HAP-1 (cell line): ENCODE results near the gene HPS6.
A peak's percentile ranks its signal among the peaks of the same experiment; 100 is the strongest.

Experiments used
- DNase-seq, 2 experiments: peaks; one replicate each; pipeline ENCODE4 v3.0.0-alpha.2; 2016 to 2020; ENCODE audit warnings: low spot score in 2 of 2
- H3K27me3 ChIP-seq: fragments of 250-450 bp; sonication (Bioruptor Pico); 2 replicates; pipeline ENCODE4 v1.5.1; 2020; ENCODE audit warnings: low read depth, mild to moderate bottlenecking, moderate library complexity
- H3K36me3 ChIP-seq: fragments of 250-450 bp; sonication (Bioruptor Pico); replicated peaks from 2 replicates; pipeline ENCODE4 v1.5.1; 2020; ENCODE audit warnings: mild to moderate bottlenecking
- H3K4me1 ChIP-seq: fragments of 250-450 bp; sonication (Bioruptor Pico); 2 replicates; pipeline ENCODE4 v1.5.1; 2020; ENCODE audit warnings: mild to moderate bottlenecking
- H3K4me3 ChIP-seq: fragments of 250-450 bp; sonication (Bioruptor Pico); 2 replicates; pipeline ENCODE4 v1.5.1; 2020; ENCODE audit warnings: mild to moderate bottlenecking, moderate library complexity
- H3K9me3 ChIP-seq: fragments of 250-450 bp; sonication (Bioruptor Pico); 2 replicates; pipeline ENCODE4 v1.5.1; 2020; ENCODE audit warnings: mild to moderate bottlenecking, moderate library complexity
- in situ Hi-C: fragments of 300-500 bp; cut with MboI; formaldehyde crosslinking; loops from 3 replicates; pipeline ENCODE4 v1.14.3; 2020; ENCODE audit warnings: low sequenced_read_pairs, inconsistent platforms, mixed read lengths

Gene HPS6

GRCh38 chr10:102055647-102056419 is 9.3 kb upstream of the HPS6 start, which contains the start of gene ARMH3:
TSS of gene ARMH3 (minus strand) at chr10:102056173. CDS start at chr10:102040114, 16,059 bp downstream.
- Histone ChIP-seq H3K4me1 (peaks cover 4% of the 10 kb centered on the region), H3K27me3 (no peaks in the 10 kb centered on the region), H3K9me3 (no peaks in the 10 kb centered on the region), H3K4me3 (peak within 1 kb of the TSS; percentile 72), H3K36me3 (0 out of 2 replicates have a peak, but pooled peaks cover 4% of the 10 kb centered on the region)
- in situ Hi-C loops, result no loop called here
- peak; percentile 96 for DNase-seq

DNA sequence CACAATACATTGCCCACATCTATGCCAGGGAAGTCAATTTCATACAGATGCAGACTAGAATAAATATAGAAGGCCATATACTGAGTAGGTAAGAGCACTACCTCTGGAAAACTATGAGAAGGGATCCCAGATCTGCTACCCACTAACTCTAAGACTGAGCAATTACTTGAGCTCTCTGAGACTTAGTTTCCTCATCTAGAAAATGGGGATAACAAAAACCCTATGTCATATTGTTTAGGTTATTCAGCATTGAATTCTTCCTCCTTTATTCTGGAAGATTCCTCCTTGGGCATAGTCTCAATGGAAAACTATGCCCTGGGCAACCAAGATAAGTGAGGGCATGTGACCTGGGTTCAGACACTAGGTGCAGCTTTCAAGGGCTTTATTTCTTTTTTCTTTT is 5.2 kb upstream of the HPS6 start:
- H3K4me3 ChIP-seq, result no peak overlapping the region
- H3K4me1 ChIP-seq, result no peaks in the 10 kb centered on the region
- no peaks in the 10 kb centered on the region for H3K27me3 ChIP-seq
- H3K36me3 ChIP-seq, result 0 out of 2 replicates have a peak, but pooled peaks cover 4% of the 10 kb centered on the region
- no peak for DNase-seq
- in situ Hi-C loops, result no loop called here
- H3K9me3 ChIP-seq, result no peaks in the 10 kb centered on the region

DNA sequence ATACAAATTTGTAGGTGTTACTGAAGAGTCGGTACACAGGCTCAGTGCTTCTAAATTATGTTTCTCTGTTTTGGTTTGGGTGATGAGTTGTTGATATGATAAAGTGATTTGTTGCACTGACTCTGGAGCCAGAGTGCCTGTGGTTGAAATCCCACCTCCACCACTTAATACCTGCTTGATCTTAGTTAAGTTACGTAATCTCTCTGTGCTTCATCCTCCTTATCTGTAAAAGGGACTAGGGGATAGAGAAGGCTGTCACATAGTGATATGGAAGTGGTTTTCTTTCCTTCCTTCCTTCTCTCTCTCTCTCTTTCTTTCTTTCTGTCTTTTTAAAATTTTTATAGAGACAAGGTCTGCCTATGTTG is 664 bp upstream of the HPS6 start:
- peaks cover 20% of the 10 kb centered on the region for H3K36me3 ChIP-seq
- H3K9me3 ChIP-seq, result no peaks in the 10 kb centered on the region
- no peak for DNase-seq
- H3K27me3 ChIP-seq, result no peaks in the 10 kb centered on the region
- H3K4me1 ChIP-seq, result peaks cover 3% of the 10 kb centered on the region
- H3K4me3 ChIP-seq, result peak overlapping the region; percentile 55
- in situ Hi-C loops, result no loop called here

- in situ Hi-C loops, result no loop called here
Observed at GRCh38 chr10:102065561-102066398, 631 bp downstream of the HPS6 start.

DNA sequence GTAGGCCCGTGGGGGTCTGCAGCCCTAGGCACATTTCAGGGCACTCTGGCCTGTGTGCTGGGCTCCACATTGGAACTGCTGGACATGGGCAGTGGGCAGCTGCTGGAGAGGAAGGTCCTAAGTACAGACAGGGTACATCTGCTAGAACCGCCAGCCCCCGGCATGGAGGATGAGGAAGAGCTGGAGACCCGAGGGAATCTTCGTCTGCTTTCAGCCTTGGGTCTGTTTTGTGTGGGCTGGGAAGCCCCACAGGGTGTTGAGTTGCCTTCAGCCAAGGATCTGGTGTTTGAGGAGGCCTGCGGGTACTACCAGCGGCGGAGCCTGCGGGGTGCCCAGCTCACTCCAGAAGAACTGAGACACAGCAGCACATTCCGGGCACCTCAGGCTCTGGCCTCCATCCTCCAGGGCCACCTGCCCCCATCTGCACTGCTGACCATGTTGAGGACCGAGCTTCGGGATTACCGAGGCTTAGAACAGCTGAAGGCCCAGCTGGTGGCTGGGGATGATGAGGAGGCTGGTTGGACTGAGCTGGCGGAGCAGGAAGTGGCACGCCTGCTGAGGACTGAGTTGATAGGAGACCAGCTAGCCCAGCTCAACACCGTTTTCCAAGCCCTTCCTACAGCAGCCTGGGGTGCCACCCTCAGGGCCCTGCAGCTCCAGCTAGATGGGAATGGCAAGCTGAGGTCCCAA is 1.4 kb downstream of the HPS6 start:
- H3K4me1 ChIP-seq, result peaks cover 3% of the 10 kb centered on the region
- peak overlapping the region; percentile 55 for H3K4me3 ChIP-seq
- in situ Hi-C loops, result no loop called here
- no peak for DNase-seq
- no peaks in the 10 kb centered on the region for H3K27me3 ChIP-seq
- peaks cover 20% of the 10 kb centered on the region for H3K36me3 ChIP-seq
- no peaks in the 10 kb centered on the region for H3K9me3 ChIP-seq

More at GRCh38 chr10:102065561-102066398, 631 bp downstream of the HPS6 start:
- no peaks in the 10 kb centered on the region for H3K27me3 ChIP-seq
- H3K4me3 ChIP-seq, result peak overlapping the region; percentile 55
- peaks cover 3% of the 10 kb centered on the region for H3K4me1 ChIP-seq
- H3K36me3 ChIP-seq, result peaks cover 20% of the 10 kb centered on the region
- H3K9me3 ChIP-seq, result no peaks in the 10 kb centered on the region
- peak in 1 of 2 experiments; percentile 43 for DNase-seq

DNA sequence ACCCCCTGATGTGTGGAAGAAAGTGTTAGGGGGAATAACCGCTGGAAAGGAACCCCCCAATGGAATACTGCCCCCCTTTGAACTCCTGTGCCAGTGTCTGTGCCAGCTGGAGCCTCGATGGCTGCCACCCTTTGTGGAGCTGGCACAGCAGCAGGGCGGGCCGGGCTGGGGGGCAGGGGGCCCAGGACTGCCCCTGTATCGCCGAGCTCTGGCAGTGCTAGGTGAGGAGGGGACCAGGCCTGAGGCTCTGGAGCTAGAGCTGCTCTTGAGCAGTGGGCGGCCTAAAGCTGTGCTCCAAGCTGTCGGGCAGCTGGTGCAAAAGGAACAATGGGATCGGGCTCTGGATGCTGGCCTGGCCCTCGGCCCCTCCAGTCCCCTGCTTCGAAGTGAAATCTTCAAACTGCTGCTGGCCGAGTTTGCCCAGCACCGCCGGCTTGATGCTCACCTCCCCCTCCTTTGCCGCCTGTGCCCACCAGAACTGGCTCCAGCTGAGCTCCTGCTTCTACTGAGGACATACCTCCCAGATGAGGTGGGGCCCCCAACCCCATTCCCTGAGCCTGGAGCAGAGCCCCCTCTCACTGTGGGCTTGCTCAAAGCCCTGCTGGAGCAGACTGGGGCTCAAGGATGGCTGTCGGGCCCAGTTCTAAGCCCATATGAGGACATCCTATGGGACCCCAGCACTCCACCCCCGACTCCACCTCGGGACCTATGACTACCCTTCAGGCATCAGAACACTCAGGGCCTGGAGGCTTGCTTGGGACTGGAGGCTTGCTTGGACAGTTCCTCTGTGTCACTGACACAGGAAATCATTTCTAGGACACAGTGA is 2.2 kb downstream of the HPS6 start:
- peaks cover 3% of the 10 kb centered on the region for H3K4me1 ChIP-seq
- H3K27me3 ChIP-seq, result no peaks in the 10 kb centered on the region
- no peak overlapping the region for H3K4me3 ChIP-seq
- H3K9me3 ChIP-seq, result no peaks in the 10 kb centered on the region
- H3K36me3 ChIP-seq, result peaks cover 20% of the 10 kb centered on the region
- no peak for DNase-seq
- in situ Hi-C loops, result no loop called here

GRCh38 chr10:102068216-102068615 is 3.1 kb downstream of the HPS6 start:
- no peak overlapping the region for H3K4me3 ChIP-seq
- no peaks in the 10 kb centered on the region for H3K9me3 ChIP-seq
- H3K36me3 ChIP-seq, result peaks cover 20% of the 10 kb centered on the region
- peaks cover 3% of the 10 kb centered on the region for H3K4me1 ChIP-seq
- DNase-seq, result peak in 1 of 2 experiments; percentile 52
- no peaks in the 10 kb centered on the region for H3K27me3 ChIP-seq
- in situ Hi-C loops, result no loop called here

DNA sequence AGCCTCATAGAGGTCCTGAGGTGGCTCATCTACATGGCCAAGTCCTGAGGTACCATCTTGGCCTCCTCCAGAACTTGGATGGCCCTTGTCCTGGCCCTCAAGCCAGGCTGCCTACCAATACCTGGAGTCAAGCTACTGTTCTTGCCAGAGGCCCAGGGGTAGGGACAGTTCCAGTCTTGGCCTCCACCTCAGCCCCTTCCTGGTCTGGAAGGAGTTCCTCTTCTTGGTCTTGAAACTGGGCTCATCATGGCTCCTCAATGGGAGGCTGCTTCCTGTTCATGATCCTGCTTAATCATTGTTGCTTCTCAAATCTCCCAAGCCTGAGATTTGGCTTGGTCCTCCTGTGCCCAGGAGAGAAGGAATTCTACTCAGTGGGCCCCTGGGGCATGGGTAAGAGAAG is 3.9 kb downstream of the HPS6 start:
- Histone ChIP-seq H3K4me1 (peaks cover 3% of the 10 kb centered on the region), H3K36me3 (peaks cover 20% of the 10 kb centered on the region), H3K4me3 (no peak overlapping the region), H3K27me3 (no peaks in the 10 kb centered on the region), H3K9me3 (no peaks in the 10 kb centered on the region)
- no peak for DNase-seq
- in situ Hi-C loops, result no loop called here

DNA sequence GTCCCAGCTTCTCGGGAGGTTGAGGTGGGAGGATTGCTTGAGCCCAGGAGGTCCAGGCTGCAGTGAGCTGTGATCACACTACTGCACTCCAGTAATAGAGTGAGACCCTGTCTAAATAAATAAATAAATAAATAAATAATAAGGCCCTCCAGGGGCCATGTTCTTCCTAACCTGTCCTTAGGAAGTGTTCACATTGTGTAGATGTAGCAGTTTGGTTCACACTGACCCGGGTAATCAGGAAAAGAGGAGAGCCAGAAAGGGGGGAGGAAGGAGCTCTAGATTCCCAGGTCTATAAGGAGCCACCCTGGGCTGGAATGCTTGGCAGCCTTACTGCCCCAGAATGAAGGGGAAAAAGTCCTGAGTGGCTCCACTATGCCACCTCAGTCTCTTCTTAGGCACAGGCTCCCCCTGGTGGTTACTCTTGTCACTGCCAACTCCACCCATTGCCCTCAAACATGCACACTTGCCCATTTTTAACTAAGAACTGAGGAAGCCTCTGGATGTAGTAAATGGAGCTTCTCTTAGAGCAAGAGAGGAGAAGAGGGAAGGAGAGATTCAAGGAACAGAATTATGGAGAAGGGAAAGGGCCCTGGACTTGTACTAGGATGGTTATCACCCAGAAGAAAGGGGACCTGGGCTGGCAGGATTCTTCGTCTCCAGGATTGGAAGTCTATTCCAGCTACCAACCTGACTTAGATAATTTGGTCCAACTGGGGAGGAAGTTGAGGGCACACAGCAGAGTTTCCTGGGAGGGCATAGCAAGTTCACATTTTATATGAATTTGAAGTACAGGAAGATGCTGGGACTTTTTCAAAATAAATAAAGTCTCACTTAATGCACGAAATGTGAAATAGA is 7.8 kb downstream of the HPS6 start:
- in situ Hi-C loops, result no loop called here
- Histone ChIP-seq H3K4me1 (no peaks in the 10 kb centered on the region), H3K4me3 (no peak overlapping the region), H3K27me3 (no peaks in the 10 kb centered on the region), H3K36me3 (no peaks in the 10 kb centered on the region; the same call in none of the 2 replicates), H3K9me3 (no peaks in the 10 kb centered on the region)
- DNase-seq, result peak; percentile 81 to 91

DNA sequence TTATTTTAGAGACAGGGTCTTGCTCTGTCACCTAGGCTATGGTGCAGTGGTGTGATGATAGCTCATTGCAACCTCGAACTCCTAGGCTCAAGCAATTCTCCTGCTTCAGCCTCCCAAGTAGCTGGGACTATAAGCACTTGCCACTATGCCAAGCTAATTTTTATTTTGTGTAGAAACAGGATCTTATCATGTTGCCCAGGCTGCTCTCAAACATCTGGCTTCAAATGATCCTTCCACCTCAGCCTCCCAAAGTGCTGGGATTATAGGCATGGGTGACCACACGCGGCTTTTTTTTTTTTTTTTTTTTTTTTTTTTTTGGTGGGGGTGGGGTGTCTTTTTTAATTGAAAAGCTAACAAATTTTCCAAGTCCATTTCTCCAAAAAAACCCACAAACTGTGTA is 18.4 kb downstream of the HPS6 start:
- no peaks in the 10 kb centered on the region for H3K36me3 ChIP-seq
- H3K4me1 ChIP-seq, result no peaks in the 10 kb centered on the region
- H3K4me3 ChIP-seq, result no peak overlapping the region
- no peak for DNase-seq
- H3K9me3 ChIP-seq, result no peaks in the 10 kb centered on the region
- no peaks in the 10 kb centered on the region for H3K27me3 ChIP-seq
- in situ Hi-C loops, result no loop called here

DNA sequence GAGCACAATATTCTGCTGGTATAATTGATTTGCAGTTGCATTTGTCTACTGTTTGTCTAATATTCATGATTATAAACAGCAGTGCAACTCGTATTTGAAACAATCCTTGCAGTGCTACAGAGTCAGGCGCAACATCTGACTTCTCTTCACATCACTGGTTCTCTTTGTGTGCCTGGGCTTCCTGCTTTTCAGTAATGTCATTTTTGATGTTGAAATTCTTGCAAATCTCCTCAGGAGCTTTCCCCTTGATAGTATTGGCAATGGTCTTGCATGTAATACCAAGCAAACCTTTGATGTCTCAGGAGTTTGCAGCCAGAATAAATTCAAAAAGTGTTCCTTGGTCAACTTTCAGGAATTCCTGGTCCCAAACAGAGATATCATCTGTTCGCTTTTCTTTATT is 20.2 kb downstream of the HPS6 start:
- in situ Hi-C loops, result no loop called here
- H3K4me3 ChIP-seq, result no peak overlapping the region
- no peak for DNase-seq

DNA sequence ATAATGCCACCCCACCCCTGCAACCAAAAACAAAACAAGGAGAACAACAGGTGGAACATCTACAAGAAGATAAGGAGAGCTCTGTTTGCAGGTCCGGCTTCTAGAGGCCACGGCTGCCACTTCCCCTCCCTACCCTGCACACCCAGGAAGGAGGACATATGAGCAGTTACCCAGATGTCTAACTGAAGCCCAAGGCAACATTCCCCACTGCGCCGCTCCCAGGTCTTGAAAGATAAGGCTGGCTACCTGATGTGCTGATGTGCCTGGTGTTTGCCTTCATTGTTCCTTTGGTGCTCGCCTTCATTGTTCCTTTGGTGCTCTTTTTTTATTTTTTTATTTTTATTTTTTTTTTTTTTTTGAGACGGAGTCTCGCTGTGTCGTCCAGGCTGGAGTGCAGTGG is 21.0 kb downstream of the HPS6 start:
- in situ Hi-C loops, result no loop called here
- Histone ChIP-seq H3K9me3 (no peaks in the 10 kb centered on the region), H3K4me3 (no peak overlapping the region), H3K27me3 (no peaks in the 10 kb centered on the region), H3K36me3 (no peaks in the 10 kb centered on the region), H3K4me1 (no peaks in the 10 kb centered on the region)
- no peak for DNase-seq

More for the DNA sequence above, 20.2 kb downstream of the HPS6 start:
- Histone ChIP-seq H3K27me3 (no peaks in the 10 kb centered on the region), H3K36me3 (no peaks in the 10 kb centered on the region), H3K9me3 (no peaks in the 10 kb centered on the region), H3K4me1 (no peaks in the 10 kb centered on the region)
